ENCODE data around the gene CD200R1. TPM values are rescaled to one million over a fixed set of nuclear protein-coding genes. Genes with fewer than 3 reads are reported as not detected.

The CD200R1 gene
- total and polyA plus RNA-seq, 9 of the 15 experiments (the other 6 are each of a cell fraction or from before 2014, with no cell fraction given) = 0.04 to 0.23 (median 0.09) TPM; not detected in 5

DNA sequence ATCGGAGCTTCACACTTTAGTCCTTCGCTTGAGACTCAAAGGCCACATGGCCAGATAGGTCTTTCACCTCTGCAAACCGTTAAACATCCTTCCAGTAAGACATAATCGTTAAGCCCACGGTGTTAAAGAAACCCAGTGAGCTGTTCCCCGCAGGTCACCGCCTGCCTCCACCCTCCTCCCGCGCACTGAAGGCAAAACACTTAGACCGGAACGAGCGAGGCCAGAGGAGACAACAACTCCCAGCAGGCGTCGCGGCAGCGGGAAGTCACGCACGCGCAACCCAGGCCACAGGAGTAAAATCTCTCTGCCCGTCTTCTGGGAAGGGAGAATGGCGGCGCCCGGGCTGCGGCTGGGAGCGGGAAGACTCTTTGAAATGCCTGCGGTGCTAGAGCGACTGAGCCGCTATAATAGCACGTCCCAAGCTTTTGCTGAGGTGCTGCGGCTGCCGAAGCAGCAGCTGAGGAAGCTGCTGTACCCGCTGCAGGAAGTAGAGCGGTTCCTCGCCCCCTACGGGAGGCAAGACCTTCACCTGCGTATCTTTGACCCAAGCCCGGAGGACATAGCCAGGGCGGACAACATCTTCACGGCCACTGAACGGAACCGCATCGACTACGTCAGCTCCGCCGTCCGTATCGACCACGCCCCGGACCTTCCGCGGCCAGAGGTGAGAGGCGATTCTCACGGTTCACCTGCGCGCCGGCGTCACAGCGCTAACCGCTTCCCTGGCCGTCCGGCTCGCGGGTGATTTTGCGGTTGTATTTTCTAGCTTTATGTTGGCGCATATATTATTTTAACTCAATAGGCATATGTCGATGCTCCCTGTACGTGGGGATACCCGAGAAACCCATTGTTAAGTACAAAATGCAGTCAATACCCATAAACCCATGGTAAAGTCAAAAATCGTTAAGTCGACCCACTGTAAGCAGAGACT is 16.0 kb upstream of the CD200R1 start, which contains the start of gene GTPBP8 (continued):
- TF ChIP-seq NFIC (IDR thresholded peaks at IDR 0.05) = peak; percentile 22; the same call in 1 of the 2 replicates
- TF ChIP-seq, protein P1, sequence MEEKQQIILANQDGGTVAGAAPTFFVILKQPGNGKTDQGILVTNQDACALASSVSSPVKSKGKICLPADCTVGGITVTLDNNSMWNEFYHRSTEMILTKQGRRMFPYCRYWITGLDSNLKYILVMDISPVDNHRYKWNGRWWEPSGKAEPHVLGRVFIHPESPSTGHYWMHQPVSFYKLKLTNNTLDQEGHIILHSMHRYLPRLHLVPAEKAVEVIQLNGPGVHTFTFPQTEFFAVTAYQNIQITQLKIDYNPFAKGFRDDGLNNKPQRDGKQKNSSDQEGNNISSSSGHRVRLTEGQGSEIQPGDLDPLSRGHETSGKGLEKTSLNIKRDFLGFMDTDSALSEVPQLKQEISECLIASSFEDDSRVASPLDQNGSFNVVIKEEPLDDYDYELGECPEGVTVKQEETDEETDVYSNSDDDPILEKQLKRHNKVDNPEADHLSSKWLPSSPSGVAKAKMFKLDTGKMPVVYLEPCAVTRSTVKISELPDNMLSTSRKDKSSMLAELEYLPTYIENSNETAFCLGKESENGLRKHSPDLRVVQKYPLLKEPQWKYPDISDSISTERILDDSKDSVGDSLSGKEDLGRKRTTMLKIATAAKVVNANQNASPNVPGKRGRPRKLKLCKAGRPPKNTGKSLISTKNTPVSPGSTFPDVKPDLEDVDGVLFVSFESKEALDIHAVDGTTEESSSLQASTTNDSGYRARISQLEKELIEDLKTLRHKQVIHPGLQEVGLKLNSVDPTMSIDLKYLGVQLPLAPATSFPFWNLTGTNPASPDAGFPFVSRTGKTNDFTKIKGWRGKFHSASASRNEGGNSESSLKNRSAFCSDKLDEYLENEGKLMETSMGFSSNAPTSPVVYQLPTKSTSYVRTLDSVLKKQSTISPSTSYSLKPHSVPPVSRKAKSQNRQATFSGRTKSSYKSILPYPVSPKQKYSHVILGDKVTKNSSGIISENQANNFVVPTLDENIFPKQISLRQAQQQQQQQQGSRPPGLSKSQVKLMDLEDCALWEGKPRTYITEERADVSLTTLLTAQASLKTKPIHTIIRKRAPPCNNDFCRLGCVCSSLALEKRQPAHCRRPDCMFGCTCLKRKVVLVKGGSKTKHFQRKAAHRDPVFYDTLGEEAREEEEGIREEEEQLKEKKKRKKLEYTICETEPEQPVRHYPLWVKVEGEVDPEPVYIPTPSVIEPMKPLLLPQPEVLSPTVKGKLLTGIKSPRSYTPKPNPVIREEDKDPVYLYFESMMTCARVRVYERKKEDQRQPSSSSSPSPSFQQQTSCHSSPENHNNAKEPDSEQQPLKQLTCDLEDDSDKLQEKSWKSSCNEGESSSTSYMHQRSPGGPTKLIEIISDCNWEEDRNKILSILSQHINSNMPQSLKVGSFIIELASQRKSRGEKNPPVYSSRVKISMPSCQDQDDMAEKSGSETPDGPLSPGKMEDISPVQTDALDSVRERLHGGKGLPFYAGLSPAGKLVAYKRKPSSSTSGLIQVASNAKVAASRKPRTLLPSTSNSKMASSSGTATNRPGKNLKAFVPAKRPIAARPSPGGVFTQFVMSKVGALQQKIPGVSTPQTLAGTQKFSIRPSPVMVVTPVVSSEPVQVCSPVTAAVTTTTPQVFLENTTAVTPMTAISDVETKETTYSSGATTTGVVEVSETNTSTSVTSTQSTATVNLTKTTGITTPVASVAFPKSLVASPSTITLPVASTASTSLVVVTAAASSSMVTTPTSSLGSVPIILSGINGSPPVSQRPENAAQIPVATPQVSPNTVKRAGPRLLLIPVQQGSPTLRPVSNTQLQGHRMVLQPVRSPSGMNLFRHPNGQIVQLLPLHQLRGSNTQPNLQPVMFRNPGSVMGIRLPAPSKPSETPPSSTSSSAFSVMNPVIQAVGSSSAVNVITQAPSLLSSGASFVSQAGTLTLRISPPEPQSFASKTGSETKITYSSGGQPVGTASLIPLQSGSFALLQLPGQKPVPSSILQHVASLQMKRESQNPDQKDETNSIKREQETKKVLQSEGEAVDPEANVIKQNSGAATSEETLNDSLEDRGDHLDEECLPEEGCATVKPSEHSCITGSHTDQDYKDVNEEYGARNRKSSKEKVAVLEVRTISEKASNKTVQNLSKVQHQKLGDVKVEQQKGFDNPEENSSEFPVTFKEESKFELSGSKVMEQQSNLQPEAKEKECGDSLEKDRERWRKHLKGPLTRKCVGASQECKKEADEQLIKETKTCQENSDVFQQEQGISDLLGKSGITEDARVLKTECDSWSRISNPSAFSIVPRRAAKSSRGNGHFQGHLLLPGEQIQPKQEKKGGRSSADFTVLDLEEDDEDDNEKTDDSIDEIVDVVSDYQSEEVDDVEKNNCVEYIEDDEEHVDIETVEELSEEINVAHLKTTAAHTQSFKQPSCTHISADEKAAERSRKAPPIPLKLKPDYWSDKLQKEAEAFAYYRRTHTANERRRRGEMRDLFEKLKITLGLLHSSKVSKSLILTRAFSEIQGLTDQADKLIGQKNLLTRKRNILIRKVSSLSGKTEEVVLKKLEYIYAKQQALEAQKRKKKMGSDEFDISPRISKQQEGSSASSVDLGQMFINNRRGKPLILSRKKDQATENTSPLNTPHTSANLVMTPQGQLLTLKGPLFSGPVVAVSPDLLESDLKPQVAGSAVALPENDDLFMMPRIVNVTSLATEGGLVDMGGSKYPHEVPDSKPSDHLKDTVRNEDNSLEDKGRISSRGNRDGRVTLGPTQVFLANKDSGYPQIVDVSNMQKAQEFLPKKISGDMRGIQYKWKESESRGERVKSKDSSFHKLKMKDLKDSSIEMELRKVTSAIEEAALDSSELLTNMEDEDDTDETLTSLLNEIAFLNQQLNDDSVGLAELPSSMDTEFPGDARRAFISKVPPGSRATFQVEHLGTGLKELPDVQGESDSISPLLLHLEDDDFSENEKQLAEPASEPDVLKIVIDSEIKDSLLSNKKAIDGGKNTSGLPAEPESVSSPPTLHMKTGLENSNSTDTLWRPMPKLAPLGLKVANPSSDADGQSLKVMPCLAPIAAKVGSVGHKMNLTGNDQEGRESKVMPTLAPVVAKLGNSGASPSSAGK (IDR thresholded peaks at IDR 0.05) = peak; percentile 89
- no peak for TF ChIP-seq PTBP1 (IDR thresholded peaks at IDR 0.05; ENCODE audit: low read depth, low read length)
- TF ChIP-seq, protein P2, sequence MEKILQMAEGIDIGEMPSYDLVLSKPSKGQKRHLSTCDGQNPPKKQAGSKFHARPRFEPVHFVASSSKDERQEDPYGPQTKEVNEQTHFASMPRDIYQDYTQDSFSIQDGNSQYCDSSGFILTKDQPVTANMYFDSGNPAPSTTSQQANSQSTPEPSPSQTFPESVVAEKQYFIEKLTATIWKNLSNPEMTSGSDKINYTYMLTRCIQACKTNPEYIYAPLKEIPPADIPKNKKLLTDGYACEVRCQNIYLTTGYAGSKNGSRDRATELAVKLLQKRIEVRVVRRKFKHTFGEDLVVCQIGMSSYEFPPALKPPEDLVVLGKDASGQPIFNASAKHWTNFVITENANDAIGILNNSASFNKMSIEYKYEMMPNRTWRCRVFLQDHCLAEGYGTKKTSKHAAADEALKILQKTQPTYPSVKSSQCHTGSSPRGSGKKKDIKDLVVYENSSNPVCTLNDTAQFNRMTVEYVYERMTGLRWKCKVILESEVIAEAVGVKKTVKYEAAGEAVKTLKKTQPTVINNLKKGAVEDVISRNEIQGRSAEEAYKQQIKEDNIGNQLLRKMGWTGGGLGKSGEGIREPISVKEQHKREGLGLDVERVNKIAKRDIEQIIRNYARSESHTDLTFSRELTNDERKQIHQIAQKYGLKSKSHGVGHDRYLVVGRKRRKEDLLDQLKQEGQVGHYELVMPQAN (IDR thresholded peaks at IDR 0.05; ENCODE audit: borderline replicate concordance) = peak; percentile 31; the same call in 1 of the 2 replicates
- peak; percentile 47 for TF ChIP-seq NEUROD1 (IDR thresholded peaks at IDR 0.05; ENCODE audit: borderline replicate concordance, low read depth, low read length, partially characterized antibody)
- peak; percentile 72 for TF ChIP-seq NR2C1 (IDR thresholded peaks at IDR 0.05)
- TF ChIP-seq NR2C1 (tag; IDR thresholded peaks at IDR 0.05) = peak; percentile 77
- peak; percentile 12; the same call in 1 of the 2 replicates for TF ChIP-seq ETV5 (CRISPR knock-in tag; IDR thresholded peaks at IDR 0.05; ENCODE audit: low read depth)
- TF ChIP-seq MTA3 (IDR thresholded peaks at IDR 0.05; ENCODE audit: borderline replicate concordance) = peak; percentile 69; the same call in 1 of the 2 replicates
- TF ChIP-seq CTBP1 (IDR thresholded peaks at IDR 0.05; ENCODE audit: borderline replicate concordance) = peak; percentile 88
- no peak for TF ChIP-seq FOXA1 (IDR thresholded peaks at IDR 0.05; ENCODE audit: borderline replicate concordance)

All from K562 (cell line).